Endometrial microvascular endothelial cells (primary cell): ENCODE measurements around the gene CDHR2. TPM values are rescaled to one million over a fixed set of nuclear protein-coding genes. Genes with fewer than 3 reads are reported as not detected.
"Not testable (repeated sequence)": the region's sequence is repeated elsewhere in the genome, so short reads cannot be mapped to it uniquely, and the experiment has no call there.

ENCODE experiments used
- in situ Hi-C: cut with HindIII; loops from 2 replicates; pipeline ENCODE4 v1.10.0; 2017; ENCODE audit warnings: low sequenced_read_pairs, low pct_unique_long_range_greater_than_20kb; ENCODE audit errors: inconsistent ontology term
- total RNA-seq: library from RNA; depleted of rRNA; stranded (reverse); fragments of >200 nt; gene quantifications from one replicate; pipeline ENCODE4 v1.2.3, GENCODE V29; 2015; ENCODE audit errors: inconsistent ontology term

Gene CDHR2
- total RNA-seq, 1 donor from 2014 or later: not detected

DNA sequence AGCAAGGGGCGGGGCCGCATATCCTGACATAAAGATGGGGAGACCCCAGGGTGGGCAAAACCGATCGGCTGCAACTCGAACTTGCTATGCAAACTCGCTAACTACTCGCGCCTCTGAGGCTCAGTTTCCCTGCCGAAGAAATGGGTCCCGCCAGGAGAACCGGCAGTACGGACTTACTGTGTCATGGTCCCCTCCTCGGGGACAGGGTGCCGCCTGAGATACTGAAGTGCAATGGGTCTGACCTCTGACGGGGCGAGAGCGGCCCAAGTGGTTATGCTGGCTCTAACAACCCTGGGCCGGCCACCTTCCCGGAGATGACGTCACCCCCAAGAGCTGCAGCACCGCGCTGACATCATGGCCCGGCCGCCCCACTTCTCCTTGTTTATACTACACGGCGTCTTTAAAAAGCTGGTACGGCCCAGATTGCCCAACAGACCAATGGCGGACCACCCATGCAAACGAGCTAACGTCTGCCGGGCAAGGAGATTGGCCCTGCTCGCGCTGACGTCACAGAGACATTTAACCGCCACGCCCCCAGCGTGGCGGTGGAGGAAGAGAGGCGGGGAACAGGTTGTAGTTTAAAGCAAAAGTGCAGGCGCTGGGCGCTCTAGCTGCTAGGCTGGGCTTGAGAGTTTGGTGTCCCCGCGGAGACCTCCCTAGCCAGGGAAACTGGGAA, 11.4 kb upstream of the CDHR2 start:
- in situ Hi-C loops: no loop called here

DNA sequence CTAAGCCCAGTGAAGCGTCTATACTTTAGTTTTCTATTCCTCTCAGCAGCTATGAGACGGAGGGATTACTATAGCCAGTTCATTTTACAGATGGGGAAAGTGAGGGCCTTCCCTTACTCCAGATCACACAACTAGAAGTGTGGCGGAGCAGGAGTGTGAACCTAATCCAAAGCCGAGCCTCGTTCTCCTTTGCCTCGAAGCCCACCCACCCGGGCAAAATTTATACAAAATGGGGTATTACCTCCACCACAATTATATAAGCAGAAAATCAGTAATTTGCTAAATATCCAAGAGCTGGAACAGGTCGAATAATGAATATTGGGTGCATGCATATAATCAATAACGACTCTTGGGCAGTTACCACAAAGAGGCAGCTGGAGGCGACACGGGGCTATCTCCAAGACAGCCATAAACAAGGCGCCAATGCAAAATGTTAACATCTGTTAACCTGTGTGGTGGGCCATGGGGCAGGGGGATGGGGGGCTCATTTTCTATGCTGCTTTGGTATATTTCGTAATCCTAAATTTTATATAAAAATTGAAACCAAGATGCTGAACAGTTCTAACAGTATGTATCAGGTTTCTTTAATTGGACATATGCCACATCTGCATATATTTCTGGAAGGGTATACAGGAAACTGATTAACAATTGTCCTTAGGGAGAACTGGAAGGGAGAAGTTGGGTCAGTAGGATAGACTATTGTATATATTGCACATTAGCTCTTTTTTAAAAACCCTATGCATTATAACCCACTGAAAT, 10.7 kb upstream of the CDHR2 start:
- in situ Hi-C loops: no loop called here

DNA sequence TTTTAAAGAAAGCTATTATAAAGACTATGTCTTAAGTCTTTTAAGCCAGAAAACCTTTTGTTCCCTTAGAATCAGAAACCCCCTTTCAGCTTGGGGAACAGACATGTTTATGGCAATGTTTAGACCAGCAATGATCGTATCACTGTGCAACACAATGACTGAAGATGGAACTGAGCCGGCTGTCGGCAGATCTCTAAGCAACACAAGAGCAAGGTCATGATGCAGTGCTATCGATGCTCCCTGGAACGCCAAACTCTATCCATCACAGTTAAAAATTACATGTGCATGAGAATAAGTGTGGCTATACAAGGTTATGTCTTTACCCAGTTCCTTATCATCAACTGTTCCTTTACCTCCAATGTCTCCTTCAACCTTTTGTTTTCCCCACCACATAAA, 10.2 kb upstream of the CDHR2 start:
- in situ Hi-C loops: no loop called here

DNA sequence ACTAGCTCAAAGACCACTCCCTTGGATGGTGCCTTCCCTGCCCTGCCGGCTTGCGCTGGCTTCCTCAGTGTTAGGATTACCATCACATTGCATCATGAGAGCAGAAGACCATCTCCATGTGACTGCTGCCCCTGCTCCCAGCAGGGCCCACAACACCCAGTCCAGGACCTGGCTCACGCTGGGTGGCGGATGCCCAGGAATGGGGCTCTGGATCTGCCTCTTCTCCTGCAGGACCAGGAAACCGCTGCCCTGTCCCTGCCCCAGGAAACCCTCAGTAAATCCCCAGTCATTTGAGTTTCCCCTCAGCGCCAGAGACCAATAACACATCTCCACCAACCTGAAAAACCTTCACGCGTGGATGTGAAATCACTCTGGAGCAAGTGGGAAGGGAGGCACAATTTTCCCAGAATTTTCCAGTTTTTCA, 8.7 kb upstream of the CDHR2 start:
- in situ Hi-C loops: no loop called here

DNA sequence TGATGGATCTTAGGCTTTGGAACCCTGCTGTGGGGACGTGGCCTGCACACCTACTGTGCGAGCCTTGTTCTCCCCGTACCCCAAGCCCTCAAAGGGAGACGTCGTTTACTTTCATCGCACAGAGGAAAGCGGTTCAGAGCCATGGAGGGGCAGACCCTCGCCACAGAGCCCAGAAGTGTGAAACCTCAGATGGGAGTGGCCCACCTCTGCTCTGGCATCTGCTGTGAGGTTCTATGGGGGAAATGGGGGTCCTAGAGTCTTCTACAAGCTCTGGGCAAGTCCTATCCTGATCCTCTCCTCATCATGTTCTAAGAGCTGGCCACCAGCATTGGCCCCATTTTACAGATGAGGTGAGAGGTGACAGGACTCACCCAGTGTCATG, 8.2 kb upstream of the CDHR2 start:
- in situ Hi-C loops: no loop called here

DNA sequence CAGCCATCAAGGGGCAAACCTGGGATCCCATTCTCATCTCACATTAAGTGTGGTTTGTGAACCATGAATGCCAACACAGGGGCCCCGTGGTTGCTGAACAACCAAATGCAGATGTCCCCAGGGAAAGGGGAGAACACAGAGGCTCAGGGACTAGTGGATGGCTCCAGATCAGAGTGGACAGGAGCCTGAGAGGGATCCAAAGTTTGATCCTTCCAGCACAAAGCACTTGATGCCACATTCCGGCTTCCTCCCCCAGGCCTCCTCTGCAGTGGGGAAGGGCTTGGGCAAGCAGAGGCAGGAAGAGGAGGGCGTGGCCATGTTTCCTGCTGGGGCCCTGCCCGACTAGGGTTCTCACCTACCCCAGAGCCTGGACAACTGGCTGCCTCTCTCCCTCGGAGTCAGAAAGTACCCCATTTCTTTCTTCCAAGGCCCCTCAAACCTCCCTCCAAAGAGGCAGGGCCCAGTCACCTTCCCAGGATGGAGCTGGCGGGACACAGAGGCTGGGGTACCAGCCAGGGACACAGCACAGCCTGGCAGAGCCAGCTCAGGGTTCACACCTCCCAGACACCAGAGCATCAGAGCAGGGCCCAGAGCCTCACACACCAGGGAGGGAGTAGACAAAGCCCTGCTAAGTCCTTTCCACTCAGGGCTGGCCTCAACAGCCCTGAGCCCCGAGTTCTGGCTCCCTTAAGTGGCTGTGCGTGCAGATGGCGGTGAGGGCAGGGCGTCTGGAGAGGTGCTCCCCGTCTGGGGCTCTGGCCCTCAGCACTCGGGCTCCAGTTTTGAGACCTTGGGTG, 7.6 kb upstream of the CDHR2 start:
- in situ Hi-C loops: no loop called here

DNA sequence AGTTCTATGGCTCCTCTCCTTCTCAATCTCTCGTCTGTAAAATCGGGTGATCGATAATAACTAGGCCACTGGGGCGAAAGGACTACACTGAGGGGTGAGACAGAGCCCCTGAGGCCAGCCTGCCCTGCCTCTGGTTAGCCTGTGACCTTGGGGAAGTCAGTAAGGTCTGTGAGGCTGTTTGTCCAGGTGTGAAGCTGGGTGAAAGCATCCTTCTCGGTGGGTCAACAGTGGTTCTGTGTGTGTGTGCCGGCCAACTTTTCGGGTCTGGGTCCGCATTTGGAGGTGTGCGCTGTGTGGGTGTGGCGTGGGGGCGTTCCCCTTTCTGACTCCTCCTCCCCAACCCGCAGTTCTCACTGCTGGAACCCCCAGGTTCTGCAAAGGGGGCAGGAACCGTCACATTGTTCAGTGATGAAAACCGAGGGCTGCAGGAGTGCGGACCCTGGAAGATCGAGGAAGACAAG, 7.0 kb upstream of the CDHR2 start:
- in situ Hi-C loops: no loop called here

DNA sequence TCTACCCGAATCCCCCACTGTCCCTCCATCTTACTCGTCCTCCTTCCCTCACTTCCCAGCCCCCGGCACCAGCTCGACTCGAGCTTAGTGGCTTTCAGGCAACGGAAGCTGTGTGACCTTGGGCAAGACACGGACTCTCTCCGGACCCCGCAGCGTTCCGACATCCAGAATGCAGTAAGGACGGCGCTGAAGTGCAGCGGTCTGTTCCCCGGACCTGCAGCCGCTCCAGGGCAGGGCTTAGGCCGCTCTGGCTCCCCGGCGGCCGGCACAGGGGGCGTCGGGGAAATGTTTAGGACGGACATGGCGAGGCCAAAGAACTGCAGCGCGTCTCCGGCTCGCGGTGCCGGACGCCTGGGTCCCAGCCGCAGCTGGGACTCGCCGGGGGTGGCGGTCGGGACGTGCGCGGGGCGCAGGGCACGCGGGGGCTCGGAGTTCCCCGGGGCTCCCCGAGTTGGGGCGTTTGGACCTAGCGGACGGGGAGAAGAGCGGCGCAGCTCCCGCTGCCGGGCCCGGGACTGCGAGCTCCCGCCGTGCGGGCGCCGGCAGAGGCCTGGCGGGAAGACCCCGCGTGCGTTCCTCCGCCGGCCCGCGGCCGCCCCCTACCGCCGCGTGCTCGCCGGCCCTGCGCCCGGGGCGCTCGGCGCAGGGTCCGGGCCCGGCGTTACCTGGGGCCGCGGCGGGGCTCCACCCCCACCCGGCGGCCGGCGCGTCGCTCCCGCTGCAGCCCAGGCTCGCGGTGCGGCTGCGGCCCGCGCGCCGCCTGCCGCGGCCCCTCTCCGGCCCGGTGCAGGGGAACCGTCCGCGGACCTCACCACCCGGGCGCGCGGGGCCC, 6.3 kb upstream of the CDHR2 start:
- in situ Hi-C loops: no loop called here

DNA sequence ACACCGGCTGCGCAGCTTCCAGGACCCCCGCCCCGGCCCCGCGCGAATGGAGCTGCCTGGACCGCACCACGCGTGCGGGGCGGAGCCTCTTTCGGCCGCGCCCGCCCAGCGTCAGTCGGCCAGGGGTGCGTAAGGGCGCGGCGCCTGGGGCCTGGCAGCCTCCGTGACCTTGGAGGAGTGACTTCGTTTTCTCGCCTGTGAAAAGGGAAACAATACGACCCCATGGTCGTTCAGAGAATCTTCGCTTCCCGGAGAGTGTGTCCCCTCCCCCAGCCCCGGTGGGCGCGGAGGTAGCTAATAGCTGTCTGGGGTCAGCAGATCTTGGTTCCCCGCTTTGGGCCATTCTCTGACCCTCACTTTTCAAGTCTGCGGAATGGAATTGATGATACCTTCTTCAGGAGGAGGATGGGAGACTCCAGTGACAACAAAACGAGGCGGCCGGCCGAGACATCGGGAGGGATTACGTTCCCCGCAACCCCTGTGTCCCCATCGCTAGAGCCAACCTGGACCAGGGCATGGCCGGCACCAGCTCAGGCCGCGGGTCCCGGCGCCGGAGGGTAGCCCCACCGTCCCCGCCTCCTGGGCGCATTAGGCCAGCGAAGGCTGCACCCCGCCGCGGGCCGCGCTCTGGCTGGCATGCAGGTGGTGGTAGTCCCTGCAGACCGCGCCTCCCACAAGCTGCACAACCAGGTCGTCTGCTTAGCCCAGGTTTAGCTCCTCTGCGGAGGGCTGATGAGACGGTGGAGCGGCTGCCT, 5.5 kb upstream of the CDHR2 start:
- in situ Hi-C loops: no loop called here

DNA sequence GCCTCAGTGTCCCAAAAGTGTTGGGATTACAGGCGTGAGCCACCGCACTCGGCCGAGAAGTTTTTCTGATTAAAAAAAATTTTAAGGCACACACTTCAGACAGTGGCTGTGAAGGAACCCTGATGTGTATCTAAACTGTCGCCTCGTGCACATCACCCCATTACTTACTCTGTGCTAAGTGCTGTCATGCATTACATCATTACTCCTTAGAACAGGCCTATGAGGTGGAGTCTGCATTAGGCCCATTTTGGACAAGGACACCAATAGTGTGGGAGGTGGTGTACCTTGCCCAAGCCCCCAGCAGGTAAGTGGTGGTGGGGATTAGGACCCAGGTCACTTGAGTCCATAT, 3.8 kb upstream of the CDHR2 start:
- in situ Hi-C loops: no loop called here

DNA sequence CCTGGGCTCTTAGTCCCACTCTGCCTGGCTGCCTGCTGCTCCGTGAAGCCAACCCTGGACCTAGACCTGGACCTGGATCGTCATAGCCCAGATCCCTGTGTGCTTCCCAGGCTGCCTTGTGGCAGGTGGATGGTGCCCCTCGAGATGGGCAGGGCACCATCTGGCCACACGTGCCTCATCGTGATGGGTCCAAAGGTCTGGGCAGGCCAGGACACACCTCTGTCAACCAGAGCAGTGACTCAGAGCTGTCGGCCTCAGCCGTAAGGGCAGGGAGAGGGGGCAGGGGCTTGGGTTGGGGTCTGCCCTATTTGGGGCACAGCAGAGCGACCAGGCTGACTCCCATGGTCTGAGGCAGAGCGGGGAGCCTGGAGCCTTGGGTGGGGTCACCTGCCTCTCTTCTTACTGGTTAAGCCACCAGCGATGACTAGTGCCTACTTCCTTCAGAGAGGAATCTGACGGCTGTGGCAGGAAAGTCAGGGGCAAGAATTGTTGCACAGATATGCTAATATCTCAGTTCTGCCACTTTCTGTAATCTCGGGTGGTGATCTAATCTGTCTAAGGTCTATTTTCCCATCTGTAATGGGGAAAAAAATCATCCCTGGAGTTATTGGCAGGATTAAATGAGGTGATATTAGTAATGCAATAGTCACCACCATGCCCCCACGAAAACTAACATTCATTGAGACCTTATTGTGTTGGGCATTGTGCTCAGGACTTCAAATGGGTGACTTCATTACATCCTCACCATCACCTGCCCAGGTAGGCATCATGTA, 3.2 kb upstream of the CDHR2 start:
- in situ Hi-C loops: no loop called here

DNA sequence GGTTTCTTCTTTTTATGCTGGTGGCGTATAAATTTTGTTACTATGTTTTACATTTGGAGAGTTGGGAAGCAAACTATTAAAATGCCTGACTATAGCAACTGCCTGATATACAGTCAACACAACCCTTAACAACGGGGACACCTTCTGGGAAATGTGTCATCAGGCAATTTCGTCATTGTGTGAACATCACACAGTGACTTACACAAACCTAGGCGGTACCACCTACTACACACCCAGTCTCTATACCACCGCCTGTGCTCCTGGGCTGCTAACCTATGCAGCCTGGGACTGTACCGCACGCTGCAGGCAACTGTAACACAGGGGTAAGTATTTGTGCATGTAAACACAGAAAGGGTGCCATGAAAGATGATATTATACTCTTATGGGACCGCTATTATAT, 1.3 kb upstream of the CDHR2 start:
- in situ Hi-C loops: no loop called here

DNA sequence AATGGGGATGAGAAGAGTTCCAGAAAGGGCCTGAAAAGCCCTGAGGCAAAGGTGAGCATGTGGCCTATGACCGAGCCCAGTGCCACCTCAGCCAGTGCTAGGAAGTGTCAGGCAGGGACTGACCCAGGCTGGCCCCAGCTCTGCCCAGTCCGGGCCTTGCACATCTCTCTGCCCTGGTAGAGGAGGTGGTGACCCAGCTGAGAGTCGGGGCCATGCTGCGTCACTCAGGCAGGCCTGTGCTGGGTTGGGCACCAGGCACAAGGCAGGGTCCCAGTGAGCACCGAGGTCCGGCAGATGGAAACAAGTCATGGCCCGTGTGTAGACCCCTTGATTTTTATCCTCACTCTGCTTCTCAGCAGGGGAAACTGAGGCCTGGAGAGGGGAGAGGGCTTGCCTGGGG, 729 bp downstream of the CDHR2 start:
- in situ Hi-C loops: no loop called here

DNA sequence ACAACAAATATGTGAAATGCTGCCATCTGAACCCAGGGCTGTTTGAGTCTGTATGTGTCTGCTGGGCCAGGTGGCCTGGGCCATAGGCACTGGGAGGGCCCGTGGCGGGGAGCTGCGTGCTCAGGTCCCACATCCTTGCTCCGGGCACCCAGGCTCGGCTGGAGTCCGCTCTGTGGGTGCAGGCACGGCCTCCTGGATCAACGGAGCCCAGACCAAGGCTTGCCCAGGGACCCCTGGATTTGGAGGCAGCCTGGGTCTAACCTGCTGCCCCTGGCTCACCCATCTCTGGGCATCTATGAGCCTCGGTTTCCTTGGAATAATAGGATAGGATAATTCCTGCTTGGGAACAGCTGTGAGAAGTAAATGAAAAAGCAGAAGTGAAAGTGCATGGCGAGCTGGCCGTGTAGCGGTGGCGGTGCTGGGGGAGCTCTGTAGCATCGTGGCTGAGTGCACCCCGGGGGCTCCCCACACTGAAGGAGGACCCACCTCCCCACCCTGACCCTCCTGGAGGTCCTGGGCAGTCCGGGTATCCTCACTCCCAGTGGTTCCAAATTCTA, 1.2 kb downstream of the CDHR2 start:
- in situ Hi-C loops: no loop called here

DNA sequence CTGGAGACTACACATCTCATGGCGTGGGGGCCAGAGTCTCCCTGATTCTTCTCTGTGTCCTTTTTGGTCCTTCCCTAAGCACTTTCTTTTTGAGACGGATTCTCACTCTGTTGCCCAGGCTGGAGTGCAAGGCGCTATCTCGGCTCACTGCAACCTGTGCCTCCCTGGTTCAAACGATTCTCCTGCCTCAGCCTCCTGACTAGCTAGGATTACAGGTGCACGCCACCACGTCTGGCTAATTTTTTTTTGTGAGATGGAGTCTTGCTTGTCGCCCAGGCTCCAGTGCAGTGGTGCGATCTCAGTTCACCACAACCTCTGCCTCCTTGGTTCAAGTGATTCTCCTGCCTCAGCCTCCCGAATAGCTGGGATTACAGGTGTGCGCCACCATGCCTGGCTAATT, 1.8 kb downstream of the CDHR2 start:
- in situ Hi-C loops: not testable (repeated sequence)

DNA sequence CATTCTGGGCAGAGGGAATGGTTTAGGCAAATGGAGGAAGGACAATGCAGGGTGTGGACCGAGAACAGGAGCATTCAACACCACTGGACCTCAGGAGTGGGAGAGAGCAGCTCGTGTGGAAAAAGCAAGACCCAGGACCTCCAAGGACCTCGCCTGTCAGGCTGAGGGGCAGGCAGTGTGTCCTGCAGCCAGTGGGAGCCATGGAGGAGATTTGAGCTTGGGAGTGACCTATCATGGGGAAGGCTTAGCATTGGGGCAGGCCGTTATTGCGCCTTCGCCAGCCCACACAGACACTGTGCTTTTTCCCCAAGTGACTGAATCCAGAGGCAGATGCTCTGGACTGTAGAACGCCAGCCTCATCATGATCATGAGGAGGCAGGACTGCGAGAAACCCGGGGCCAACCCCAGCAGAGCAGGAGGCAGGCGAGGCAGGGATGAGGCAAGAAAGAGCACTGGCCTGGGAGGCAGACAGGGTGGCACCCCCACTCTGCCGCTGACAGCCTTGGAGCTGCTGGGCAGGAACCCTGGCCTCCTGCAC, 3.3 kb downstream of the CDHR2 start:
- in situ Hi-C loops: no loop called here
